Stimulated activated CD4-positive, alpha-beta T cell treated with anti-CD3 and anti-CD28 coated beads, TNF-alpha, amount 100 ng/mL, for 48 hours (primary cell): Measurements from ENCODE around the gene EPO.
"Not testable (repeated sequence)": the region's sequence is repeated elsewhere in the genome, so short reads cannot be mapped to it uniquely, and the experiment has no call there.

Source experiments
- DNase-seq, 3 donors: peaks; one replicate each; pipeline ENCODE4 v3.0.0-alpha.2; 2020; ENCODE audit warnings: low read depth in 3 of 3

The EPO gene

GRCh38 chr7:100705320-100705752 is 14.9 kb upstream of the EPO start:
- DNase-seq: peak; percentile 67 to 79 (median 71)

- DNase-seq: peak; percentile 97 to 99 (median 99)
Measured at GRCh38 chr7:100705753-100706671, 14.3 kb upstream of the EPO start, which contains the start of gene POP7. Gene POP7, plus strand, starts transcription at chr7:100706121. Its CDS starts 710 bp downstream, at chr7:100706831.

GRCh38 chr7:100706672-100707311 is 13.5 kb upstream of the EPO start:
- DNase-seq: no peak

- no peak for DNase-seq
Measured at GRCh38 chr7:100708395-100708794, 11.9 kb upstream of the EPO start.

GRCh38 chr7:100710452-100710851 is 9.8 kb upstream of the EPO start:
- DNase-seq: no peak

- DNase-seq: no peak
Measured at GRCh38 chr7:100711369-100711768, 8.9 kb upstream of the EPO start.

- no peak for DNase-seq
Measured at GRCh38 chr7:100714725-100715124, 5.5 kb upstream of the EPO start.

GRCh38 chr7:100717073-100717472 is 3.2 kb upstream of the EPO start:
- not testable (repeated sequence) for DNase-seq

- no peak for DNase-seq
Measured at GRCh38 chr7:100719523-100720278, 567 bp upstream of the EPO start.

- DNase-seq: no peak
Measured at GRCh38 chr7:100720671-100721504, 620 bp downstream of the EPO start.

GRCh38 chr7:100721505-100721812 is 1.2 kb downstream of the EPO start:
- DNase-seq: no peak

- DNase-seq: no peak
Measured at GRCh38 chr7:100722480-100723212, 2.4 kb downstream of the EPO start.

GRCh38 chr7:100723732-100724275 is 3.5 kb downstream of the EPO start:
- no peak for DNase-seq

GRCh38 chr7:100724364-100724763 is 4.1 kb downstream of the EPO start:
- not testable (repeated sequence) for DNase-seq

GRCh38 chr7:100726996-100727761 is 6.9 kb downstream of the EPO start:
- DNase-seq: no peak

GRCh38 chr7:100728196-100728595 is 7.9 kb downstream of the EPO start:
- DNase-seq: no peak

GRCh38 chr7:100730136-100730800 is 10.0 kb downstream of the EPO start:
- no peak for DNase-seq

GRCh38 chr7:100731937-100732636 is 11.8 kb downstream of the EPO start:
- DNase-seq: no peak
